ENCODE data around the gene RPS10. TPM values are rescaled to one million over a fixed set of nuclear protein-coding genes. Genes with fewer than 3 reads are reported as not detected.

Gene RPS10
- total RNA-seq, 1 experiment from 2014 or later: 1,650 TPM

DNA sequence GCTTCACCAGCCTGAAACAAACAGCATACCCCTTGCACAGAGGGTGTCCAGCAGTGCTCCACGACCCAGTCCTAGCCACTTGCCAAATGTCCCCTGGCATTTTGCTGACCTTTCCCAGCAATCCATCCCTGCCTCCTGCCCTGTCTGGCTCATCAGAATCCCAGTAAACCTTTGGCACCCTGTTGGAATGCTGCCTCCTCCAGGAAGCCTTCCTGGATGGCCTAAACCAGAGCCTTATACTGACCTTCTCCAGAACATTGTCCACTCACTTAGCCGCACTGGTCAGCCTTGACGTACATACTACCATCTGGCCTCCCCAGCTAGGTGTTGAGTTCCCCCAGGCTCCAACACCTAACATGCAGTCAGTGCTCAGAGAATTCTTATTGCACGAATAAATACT is 38.0 kb upstream of the RPS10 start:
- POLR2A ChIA-PET: no interaction called here
- H3K9me3 ChIP-seq: no peaks in the 10 kb centered on the region
- no TSS peak for BruUV-seq (replicated peaks)
- CTCF ChIA-PET: interaction anchor here (0.6 kb wide), 2 partner anchors 9 to 420 kb away, joined by 4 to 5 read pairs; no protein-coding TSS in a partner anchor
- intact Hi-C loops (cut with micrococcal nuclease; ENCODE audit: unreplicated experiment): loop anchor here (5.0 to 10.0 kb wide), 2 partner anchors 61 to 98 kb away; no protein-coding TSS in a partner anchor
- Mint-ChIP-seq H3K4me3 (ENCODE audit: unreplicated experiment) (no peak overlapping the region), H3K4me1 (ENCODE audit: low read depth, unreplicated experiment) (peaks cover 12% of the 10 kb centered on the region), H3K27ac (ENCODE audit: unreplicated experiment) (no peak overlapping the region), H3K27me3 (ENCODE audit: insufficient read depth, unreplicated experiment) (no peaks in the 10 kb centered on the region), H3K36me3 (ENCODE audit: insufficient read depth, unreplicated experiment) (no peaks in the 10 kb centered on the region), H3K9me3 (ENCODE audit: unreplicated experiment) (no peaks in the 10 kb centered on the region)
- H3K4me1 ChIP-seq: peaks cover 14% of the 10 kb centered on the region
- DNase-seq: no peak
- TF ChIP-seq, protein P1, sequence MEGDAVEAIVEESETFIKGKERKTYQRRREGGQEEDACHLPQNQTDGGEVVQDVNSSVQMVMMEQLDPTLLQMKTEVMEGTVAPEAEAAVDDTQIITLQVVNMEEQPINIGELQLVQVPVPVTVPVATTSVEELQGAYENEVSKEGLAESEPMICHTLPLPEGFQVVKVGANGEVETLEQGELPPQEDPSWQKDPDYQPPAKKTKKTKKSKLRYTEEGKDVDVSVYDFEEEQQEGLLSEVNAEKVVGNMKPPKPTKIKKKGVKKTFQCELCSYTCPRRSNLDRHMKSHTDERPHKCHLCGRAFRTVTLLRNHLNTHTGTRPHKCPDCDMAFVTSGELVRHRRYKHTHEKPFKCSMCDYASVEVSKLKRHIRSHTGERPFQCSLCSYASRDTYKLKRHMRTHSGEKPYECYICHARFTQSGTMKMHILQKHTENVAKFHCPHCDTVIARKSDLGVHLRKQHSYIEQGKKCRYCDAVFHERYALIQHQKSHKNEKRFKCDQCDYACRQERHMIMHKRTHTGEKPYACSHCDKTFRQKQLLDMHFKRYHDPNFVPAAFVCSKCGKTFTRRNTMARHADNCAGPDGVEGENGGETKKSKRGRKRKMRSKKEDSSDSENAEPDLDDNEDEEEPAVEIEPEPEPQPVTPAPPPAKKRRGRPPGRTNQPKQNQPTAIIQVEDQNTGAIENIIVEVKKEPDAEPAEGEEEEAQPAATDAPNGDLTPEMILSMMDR (IDR thresholded peaks at IDR 0.05; ENCODE audit: insufficient read depth in 1 of 2, low read depth in 1 of 2, low read length in 1 of 2, severe bottlenecking in 1 of 2, unreplicated experiment in 1 of 2): no peak
- no peak overlapping the region for H3K4me3 ChIP-seq (ENCODE audit: low read depth, low read length)
- H3K36me3 ChIP-seq (ENCODE audit: control insufficient read depth, insufficient read depth, low read length): no peaks in the 10 kb centered on the region
- no peaks in the 10 kb centered on the region for H3K27me3 ChIP-seq (replicated peaks; ENCODE audit: control insufficient read depth, insufficient read depth, low read length)

DNA sequence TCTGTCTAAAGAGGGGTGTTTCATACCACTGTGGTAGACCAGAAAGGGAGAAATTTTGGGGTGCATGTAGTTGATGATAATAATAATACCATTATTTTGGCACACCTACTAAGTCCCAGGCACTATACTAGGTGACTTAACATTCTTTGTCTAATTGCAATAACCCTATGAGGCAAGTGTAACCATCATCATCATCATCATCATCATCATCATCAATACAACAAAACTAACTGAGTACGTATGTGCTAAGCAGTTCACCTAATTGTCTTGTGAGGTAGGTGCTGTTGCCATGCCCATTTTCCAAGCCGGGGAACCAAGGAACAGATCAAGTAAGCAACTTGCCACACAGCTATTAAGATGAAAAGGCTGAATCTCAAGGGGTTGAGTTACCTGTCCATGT is 37.4 kb upstream of the RPS10 start:
- no peaks in the 10 kb centered on the region for H3K27me3 ChIP-seq (replicated peaks; ENCODE audit: control insufficient read depth, insufficient read depth, low read length)
- H3K36me3 ChIP-seq (ENCODE audit: control insufficient read depth, insufficient read depth, low read length): no peaks in the 10 kb centered on the region
- Mint-ChIP-seq H3K9me3 (ENCODE audit: unreplicated experiment) (no peaks in the 10 kb centered on the region), H3K36me3 (ENCODE audit: insufficient read depth, unreplicated experiment) (no peaks in the 10 kb centered on the region), H3K4me1 (ENCODE audit: low read depth, unreplicated experiment) (peaks cover 12% of the 10 kb centered on the region), H3K27me3 (ENCODE audit: insufficient read depth, unreplicated experiment) (no peaks in the 10 kb centered on the region), H3K4me3 (ENCODE audit: unreplicated experiment) (no peak overlapping the region), H3K27ac (ENCODE audit: unreplicated experiment) (no peak overlapping the region)
- ChIA-PET CTCF (interaction anchor here (0.6 kb wide), 2 partner anchors 9 to 421 kb away, joined by 4 to 5 read pairs; no protein-coding TSS in a partner anchor), POLR2A (no interaction called here)
- BruUV-seq (replicated peaks): no TSS peak
- no peak for DNase-seq
- no peaks in the 10 kb centered on the region for H3K9me3 ChIP-seq
- peaks cover 14% of the 10 kb centered on the region for H3K4me1 ChIP-seq
- no peak overlapping the region for H3K4me3 ChIP-seq (ENCODE audit: low read depth, low read length)
- TF ChIP-seq, protein P1 (IDR thresholded peaks at IDR 0.05; ENCODE audit: insufficient read depth in 1 of 2, low read depth in 1 of 2, low read length in 1 of 2, severe bottlenecking in 1 of 2, unreplicated experiment in 1 of 2): no peak
- intact Hi-C loops (cut with micrococcal nuclease; ENCODE audit: unreplicated experiment): loop anchor here (5.0 to 10.0 kb wide), 2 partner anchors 62 to 99 kb away; no protein-coding TSS in a partner anchor

- BruUV-seq (replicated peaks): no TSS peak
- no peaks in the 10 kb centered on the region for H3K27me3 Mint-ChIP-seq (ENCODE audit: insufficient read depth, unreplicated experiment)
- peak overlapping the region; percentile 49 for H3K4me3 Mint-ChIP-seq (ENCODE audit: unreplicated experiment)
- CTCF ChIA-PET: interaction anchor here (1.2 kb wide), 1 partner anchor 147 kb away, joined by 3 read pairs; no protein-coding TSS in a partner anchor
- Histone ChIP-seq H3K4me1 (peaks cover 14% of the 10 kb centered on the region), H3K27me3 (replicated peaks; ENCODE audit: control insufficient read depth, insufficient read depth, low read length) (no peaks in the 10 kb centered on the region), H3K9me3 (no peaks in the 10 kb centered on the region), H3K4me3 (ENCODE audit: low read depth, low read length) (no peak overlapping the region), H3K36me3 (ENCODE audit: control insufficient read depth, insufficient read depth, low read length) (no peaks in the 10 kb centered on the region)
- intact Hi-C loops (cut with micrococcal nuclease; ENCODE audit: unreplicated experiment): loop anchor here (5.0 to 10.0 kb wide), 2 partner anchors 62 to 100 kb away; no protein-coding TSS in a partner anchor
- no peaks in the 10 kb centered on the region for H3K9me3 Mint-ChIP-seq (ENCODE audit: unreplicated experiment)
- peak; percentile 65 to 78 for DNase-seq
- TF ChIP-seq, protein P1 (IDR thresholded peaks at IDR 0.05; ENCODE audit: insufficient read depth in 1 of 2, low read depth in 1 of 2, low read length in 1 of 2, severe bottlenecking in 1 of 2, unreplicated experiment in 1 of 2): no peak
- no peak overlapping the region for H3K27ac Mint-ChIP-seq (ENCODE audit: unreplicated experiment)
- no peaks in the 10 kb centered on the region for H3K36me3 Mint-ChIP-seq (ENCODE audit: insufficient read depth, unreplicated experiment)
- POLR2A ChIA-PET: interaction anchor here (0.5 to 1.0 kb wide), 2 partner anchors 115 to 329 kb away, joined by 4 read pairs; no protein-coding TSS in a partner anchor
- H3K4me1 Mint-ChIP-seq (ENCODE audit: low read depth, unreplicated experiment): peaks cover 12% of the 10 kb centered on the region
Measured at GRCh38 chr6:34462551-34462971, 36.7 kb upstream of the RPS10 start.
